ENCODE data around the gene S100A4. TPM values are rescaled to one million over a fixed set of nuclear protein-coding genes. Genes with fewer than 3 reads are reported as not detected.
"Not testable (repeated sequence)": the region's sequence is repeated elsewhere in the genome, so short reads cannot be mapped to it uniquely, and the experiment has no call there.

The S100A4 gene
- total RNA-seq, 2 experiments from 2014 or later: 898 to 906 TPM

GRCh38 chr1:153565529-153566374 lies 20.1 kb upstream of the S100A4 start, which contains the start of gene S100A2:
Gene S100A2, minus strand, starts transcription at chr1:153565844. Its CDS starts 1,967 bp downstream, at chr1:153563877.
- H3K27me3 Mint-ChIP-seq: peaks cover 5% of the 10 kb centered on the region
- CTCF ChIA-PET: interaction anchor here (0.6 to 4.1 kb wide), 15 partner anchors 9 to 71 kb away, joined by 3 to 41 read pairs (median 4); partner anchors contain the start of genes CHTOP, S100A3, S100A4 and S100A5
- H3K36me3 Mint-ChIP-seq: no peaks in the 10 kb centered on the region
- H3K4me3 Mint-ChIP-seq: peak within 1 kb of the TSS; percentile 17
- peaks cover 38% of the 10 kb centered on the region for H3K4me1 Mint-ChIP-seq
- H3K9me3 Mint-ChIP-seq (ENCODE audit: low read depth): no peaks in the 10 kb centered on the region
- peak; percentile 52 for DNase-seq
- ATAC-seq: peak; percentile 31
- H3K27ac Mint-ChIP-seq: peak within 1 kb of the TSS; percentile 98

GRCh38 chr1:153563991-153564390 lies 18.4 kb upstream of the S100A4 start:
- Mint-ChIP-seq H3K9me3 (ENCODE audit: low read depth) (no peaks in the 10 kb centered on the region), H3K4me1 (peaks cover 35% of the 10 kb centered on the region), H3K36me3 (no peaks in the 10 kb centered on the region), H3K27me3 (no peaks in the 10 kb centered on the region), H3K27ac (no peak overlapping the region), H3K4me3 (no peak overlapping the region)
- DNase-seq (no peak), ATAC-seq (no peak)
- CTCF ChIA-PET: interaction anchor here (1.3 to 4.1 kb wide), 6 partner anchors 8 to 71 kb away, joined by 4 to 38 read pairs (median 6); partner anchors contain the start of genes CHTOP and S100A4

GRCh38 chr1:153563483-153563901 lies 17.9 kb upstream of the S100A4 start:
- H3K27ac Mint-ChIP-seq: no peak overlapping the region
- CTCF ChIA-PET: interaction anchor here (1.3 to 4.1 kb wide), 5 partner anchors 9 to 53 kb away, joined by 4 to 38 read pairs (median 7); partner anchors contain the start of gene S100A4
- no peak for DNase-seq
- H3K4me1 Mint-ChIP-seq: peaks cover 31% of the 10 kb centered on the region
- no peak for ATAC-seq
- H3K4me3 Mint-ChIP-seq: no peak overlapping the region
- no peaks in the 10 kb centered on the region for H3K36me3 Mint-ChIP-seq
- H3K27me3 Mint-ChIP-seq: no peaks in the 10 kb centered on the region
- H3K9me3 Mint-ChIP-seq (ENCODE audit: low read depth): no peaks in the 10 kb centered on the region

GRCh38 chr1:153562021-153562420 lies 16.4 kb upstream of the S100A4 start:
- not testable (repeated sequence) for DNase-seq; H3K27ac Mint-ChIP-seq; H3K4me3 Mint-ChIP-seq; H3K9me3 Mint-ChIP-seq (ENCODE audit: low read depth); H3K36me3 Mint-ChIP-seq; H3K27me3 Mint-ChIP-seq; ATAC-seq
- peaks cover 17% of the 10 kb centered on the region for H3K4me1 Mint-ChIP-seq
- CTCF ChIA-PET: interaction anchor here (0.8 to 3.0 kb wide), 5 partner anchors 17 to 53 kb away, joined by 3 to 15 read pairs (median 3); no protein-coding TSS in a partner anchor

GRCh38 chr1:153561466-153561985 lies 15.9 kb upstream of the S100A4 start:
- Mint-ChIP-seq H3K4me1 (peaks cover 12% of the 10 kb centered on the region), H3K27me3 (no peaks in the 10 kb centered on the region), H3K4me3 (no peak overlapping the region), H3K27ac (no peak overlapping the region), H3K36me3 (no peaks in the 10 kb centered on the region), H3K9me3 (ENCODE audit: low read depth) (no peaks in the 10 kb centered on the region)
- DNase-seq (no peak), ATAC-seq (no peak)
- CTCF ChIA-PET: interaction anchor here (1.1 to 3.0 kb wide), 3 partner anchors 17 to 50 kb away, joined by 3 to 15 read pairs (median 4); no protein-coding TSS in a partner anchor

DNA sequence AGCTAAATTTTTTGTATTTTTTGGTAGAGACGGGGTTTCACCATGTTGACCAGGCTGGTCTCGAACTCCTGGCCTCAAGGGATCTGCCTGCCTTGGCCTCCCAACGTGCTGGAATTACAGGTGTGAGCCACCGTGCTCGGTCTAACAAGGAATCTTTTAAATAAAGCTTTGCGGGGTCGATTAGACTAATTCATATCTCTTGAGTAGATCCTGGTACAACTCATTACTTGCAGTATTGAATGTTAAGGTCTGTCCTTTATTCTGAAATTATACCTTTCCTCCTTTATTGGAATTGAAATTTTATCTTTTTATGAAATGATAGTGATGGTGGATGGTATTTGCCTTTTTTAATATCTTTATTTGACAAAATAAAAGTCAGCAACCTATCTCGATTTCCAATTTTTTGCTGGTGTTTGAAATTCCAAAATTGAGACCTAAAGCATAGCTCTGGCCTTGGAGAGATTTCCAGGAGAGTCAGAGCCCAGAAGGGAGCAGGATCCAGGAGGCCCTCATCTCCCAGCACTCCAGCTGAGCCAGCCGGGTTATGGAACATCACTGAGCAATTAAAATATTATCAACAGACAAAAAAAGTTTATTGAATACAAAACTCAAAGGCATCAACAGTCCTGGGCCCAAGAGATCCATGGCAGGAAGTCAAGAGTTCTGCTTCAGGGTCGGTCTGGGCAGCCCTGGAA lies 15.3 kb upstream of the S100A4 start:
- H3K9me3 Mint-ChIP-seq (ENCODE audit: low read depth): no peaks in the 10 kb centered on the region
- peaks cover 8% of the 10 kb centered on the region for H3K4me1 Mint-ChIP-seq

GRCh38 chr1:153560241-153560640 lies 14.6 kb upstream of the S100A4 start:
- H3K36me3 Mint-ChIP-seq: no peaks in the 10 kb centered on the region

More for the DNA sequence above, 15.3 kb upstream of the S100A4 start:
- Mint-ChIP-seq H3K27me3 (no peaks in the 10 kb centered on the region), H3K36me3 (no peaks in the 10 kb centered on the region), H3K4me3 (no peak overlapping the region), H3K27ac (no peak overlapping the region)
- CTCF ChIA-PET: interaction anchor here (0.7 to 3.0 kb wide), 5 partner anchors 9 to 28 kb away, joined by 3 to 15 read pairs (median 4); no protein-coding TSS in a partner anchor
- DNase-seq (no peak), ATAC-seq (no peak)

GRCh38 chr1:153557877-153558276 lies 12.3 kb upstream of the S100A4 start:
- no peaks in the 10 kb centered on the region for H3K36me3 Mint-ChIP-seq
- peaks cover 3% of the 10 kb centered on the region for H3K4me1 Mint-ChIP-seq
- no peaks in the 10 kb centered on the region for H3K27me3 Mint-ChIP-seq
- CTCF ChIA-PET: interaction anchor here (0.8 to 6.1 kb wide), 5 partner anchors 10 to 47 kb away, joined by 3 to 37 read pairs (median 3); partner anchors contain the start of gene S100A6
- no peaks in the 10 kb centered on the region for H3K9me3 Mint-ChIP-seq (ENCODE audit: low read depth)
- H3K4me3 Mint-ChIP-seq: no peak overlapping the region
- no peak for ATAC-seq
- DNase-seq: no peak
- no peak overlapping the region for H3K27ac Mint-ChIP-seq

More at GRCh38 chr1:153560241-153560640, 14.6 kb upstream of the S100A4 start:
- H3K4me1 Mint-ChIP-seq: peaks cover under 1% of the 10 kb centered on the region
- no peak overlapping the region for H3K4me3 Mint-ChIP-seq
- ATAC-seq: no peak
- H3K27ac Mint-ChIP-seq: no peak overlapping the region
- H3K27me3 Mint-ChIP-seq: no peaks in the 10 kb centered on the region
- H3K9me3 Mint-ChIP-seq (ENCODE audit: low read depth): no peaks in the 10 kb centered on the region
- CTCF ChIA-PET: interaction anchor here (0.7 to 3.0 kb wide), 5 partner anchors 9 to 27 kb away, joined by 3 to 15 read pairs (median 5); no protein-coding TSS in a partner anchor
- no peak for DNase-seq

DNA sequence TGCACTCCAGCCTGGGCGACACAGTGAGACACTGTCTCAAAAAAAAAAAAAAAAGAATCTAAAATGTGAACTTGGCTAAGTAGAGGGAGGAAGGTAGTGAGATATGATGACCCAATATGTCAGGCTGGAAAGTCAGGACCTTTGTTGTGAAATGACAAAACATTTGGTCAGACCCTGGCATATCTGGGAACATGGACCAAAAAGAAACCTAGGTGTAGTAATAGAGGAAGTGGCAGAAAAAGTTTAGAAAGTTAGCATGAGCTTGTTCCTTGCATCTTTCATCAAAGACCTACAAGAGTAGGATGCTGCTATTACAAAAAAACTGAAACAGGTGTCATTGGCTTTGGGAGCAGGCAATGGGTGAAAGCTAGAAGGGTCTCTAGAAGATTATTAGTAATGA lies 10.7 kb upstream of the S100A4 start:
- Mint-ChIP-seq H3K4me3 (no peak overlapping the region), H3K36me3 (no peaks in the 10 kb centered on the region), H3K27me3 (no peaks in the 10 kb centered on the region), H3K4me1 (peaks cover 3% of the 10 kb centered on the region), H3K27ac (no peak overlapping the region), H3K9me3 (ENCODE audit: low read depth) (no peaks in the 10 kb centered on the region)
- no peak for ATAC-seq
- no peak for DNase-seq
- CTCF ChIA-PET: interaction anchor here (1.4 to 6.1 kb wide), 5 partner anchors 10 to 22 kb away, joined by 3 to 37 read pairs (median 4); partner anchors contain the start of gene S100A6

DNA sequence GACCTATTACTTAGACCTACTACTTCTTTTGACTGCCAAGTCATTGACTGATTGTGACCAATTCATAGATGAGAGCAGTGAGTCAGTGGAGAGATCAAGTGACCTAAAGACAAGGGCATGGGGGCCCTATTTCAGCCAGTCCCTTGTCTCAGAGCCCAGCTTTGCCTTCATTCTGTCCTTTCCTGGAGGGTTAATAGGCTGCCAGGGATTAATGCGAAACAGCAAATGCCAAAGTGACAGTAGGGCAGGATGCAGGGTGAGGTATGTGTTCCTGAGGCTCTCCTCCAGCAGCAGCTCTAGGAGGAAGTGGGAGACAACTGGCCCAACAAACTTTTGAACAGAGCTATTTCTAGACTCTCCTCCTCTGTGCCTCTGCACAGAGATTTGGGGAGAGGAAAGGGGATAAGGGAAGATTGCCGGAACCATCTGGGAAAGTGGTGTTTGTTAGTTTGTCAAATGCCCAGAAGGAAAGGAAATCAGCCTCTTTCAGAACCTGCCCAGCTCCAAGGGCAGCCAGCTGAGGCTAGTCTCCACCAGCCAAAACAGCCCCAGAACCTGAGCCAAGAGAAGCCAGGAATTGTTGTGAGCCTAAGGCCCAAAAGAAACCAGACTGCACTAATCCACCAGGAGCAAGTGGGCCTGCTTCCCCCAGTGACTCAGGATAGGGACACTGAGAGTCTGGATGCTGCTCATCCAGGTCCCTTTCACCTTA lies 8.4 kb upstream of the S100A4 start:
- Mint-ChIP-seq H3K27me3 (peaks cover 3% of the 10 kb centered on the region), H3K4me1 (peaks cover 11% of the 10 kb centered on the region), H3K9me3 (ENCODE audit: low read depth) (no peaks in the 10 kb centered on the region), H3K36me3 (no peaks in the 10 kb centered on the region), H3K27ac (no peak overlapping the region), H3K4me3 (no peak overlapping the region)
- ATAC-seq: no peak
- DNase-seq: no peak
- CTCF ChIA-PET: interaction anchor here (1.1 to 6.1 kb wide), 5 partner anchors 9 to 59 kb away, joined by 3 to 37 read pairs (median 7); partner anchors contain the start of genes S100A4, S100A5 and S100A6

DNA sequence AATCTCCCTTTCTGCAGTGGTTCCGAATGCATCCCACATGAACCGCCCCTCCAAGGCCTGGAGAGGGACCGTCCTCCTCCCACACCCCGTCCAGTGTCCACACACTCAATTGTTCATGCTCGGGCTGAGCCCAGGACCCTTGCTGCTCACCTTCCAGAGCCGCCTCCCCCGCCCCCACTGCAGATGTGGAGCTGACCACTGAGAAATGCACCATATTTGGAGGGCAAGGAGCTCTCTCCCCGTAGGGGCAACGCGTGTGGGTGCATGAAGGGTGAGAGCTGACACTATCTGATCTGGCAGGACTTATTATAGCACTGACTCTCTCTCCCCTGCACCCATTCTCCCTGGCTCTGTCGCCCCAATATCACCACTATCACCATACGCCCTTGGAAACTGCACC lies 7.5 kb upstream of the S100A4 start:
- Mint-ChIP-seq H3K27ac (no peak overlapping the region), H3K36me3 (no peaks in the 10 kb centered on the region), H3K4me3 (no peak overlapping the region), H3K4me1 (peaks cover 18% of the 10 kb centered on the region), H3K27me3 (peaks cover 3% of the 10 kb centered on the region), H3K9me3 (ENCODE audit: low read depth) (no peaks in the 10 kb centered on the region)
- DNase-seq: no peak
- CTCF ChIA-PET: interaction anchor here (1.3 to 6.1 kb wide), 6 partner anchors 8 to 42 kb away, joined by 6 to 37 read pairs (median 8); partner anchors contain the start of genes S100A4, S100A5 and S100A6
- ATAC-seq: no peak

- Mint-ChIP-seq H3K36me3 (no peaks in the 10 kb centered on the region), H3K9me3 (ENCODE audit: low read depth) (no peaks in the 10 kb centered on the region), H3K4me3 (no peak overlapping the region), H3K27me3 (peaks cover 3% of the 10 kb centered on the region), H3K27ac (no peak overlapping the region), H3K4me1 (peaks cover 24% of the 10 kb centered on the region)
- DNase-seq (no peak), ATAC-seq (no peak)
- CTCF ChIA-PET: interaction anchor here (0.8 to 3.4 kb wide), 7 partner anchors 11 to 41 kb away, joined by 3 to 18 read pairs (median 7); partner anchors contain the start of genes S100A5 and S100A6
These were observed 6.7 kb upstream of the S100A4 start for GRCh38 chr1:153552335-153552734.

Measured in activated CD8-positive, alpha-beta memory T cell treated with anti-CD3 and anti-CD28 coated beads, Interleukin-2, amount 10 ng/mL, durations not matched to agents 7 days and 5 days (primary cell).